Endometrial microvascular endothelial cells (primary cell): ENCODE data around the gene SLC10A7. TPM values are rescaled to one million over a fixed set of nuclear protein-coding genes. Genes with fewer than 3 reads are reported as not detected.

ENCODE experiments used
- in situ Hi-C: cut with HindIII; loops from 2 replicates; pipeline ENCODE4 v1.10.0; 2017; ENCODE audit warnings: low sequenced_read_pairs, low pct_unique_long_range_greater_than_20kb; ENCODE audit errors: inconsistent ontology term
- total RNA-seq: library from RNA; depleted of rRNA; stranded (reverse); fragments of >200 nt; gene quantifications from one replicate; pipeline ENCODE4 v1.2.3, GENCODE V29; 2015; ENCODE audit errors: inconsistent ontology term

The SLC10A7 gene
- total RNA-seq, 1 donor from 2014 or later: 9.7 TPM

GRCh38 chr4:146500216-146500615 lies 21.5 kb downstream of the SLC10A7 start:
- in situ Hi-C loops: no loop called here

GRCh38 chr4:146498291-146498690 lies 23.4 kb downstream of the SLC10A7 start:
- in situ Hi-C loops: no loop called here

GRCh38 chr4:146495269-146495668 lies 26.5 kb downstream of the SLC10A7 start:
- in situ Hi-C loops: no loop called here

- in situ Hi-C loops: no loop called here
Observed at GRCh38 chr4:146494143-146494542, 27.6 kb downstream of the SLC10A7 start.

GRCh38 chr4:146490106-146490505 lies 31.6 kb downstream of the SLC10A7 start:
- in situ Hi-C loops: no loop called here

GRCh38 chr4:146488495-146489174 lies 33.1 kb downstream of the SLC10A7 start:
- in situ Hi-C loops: no loop called here

GRCh38 chr4:146486565-146486964 lies 35.2 kb downstream of the SLC10A7 start:
- in situ Hi-C loops: no loop called here

GRCh38 chr4:146485968-146486367 lies 35.8 kb downstream of the SLC10A7 start:
- in situ Hi-C loops: no loop called here

- in situ Hi-C loops: no loop called here
Observed at GRCh38 chr4:146482788-146483187, 39.0 kb downstream of the SLC10A7 start.

- in situ Hi-C loops: no loop called here
Observed at GRCh38 chr4:146481246-146481645, 40.5 kb downstream of the SLC10A7 start.

- in situ Hi-C loops: no loop called here
Observed at GRCh38 chr4:146478009-146478408, 43.7 kb downstream of the SLC10A7 start.

GRCh38 chr4:146477054-146477453 lies 44.7 kb downstream of the SLC10A7 start:
- in situ Hi-C loops: no loop called here

GRCh38 chr4:146472404-146472803 lies 49.3 kb downstream of the SLC10A7 start:
- in situ Hi-C loops: no loop called here

- in situ Hi-C loops: no loop called here
Observed at GRCh38 chr4:146470604-146471003, 51.1 kb downstream of the SLC10A7 start.

- in situ Hi-C loops: no loop called here
Observed at GRCh38 chr4:146469022-146469421, 52.7 kb downstream of the SLC10A7 start.

GRCh38 chr4:146465628-146466027 lies 56.1 kb downstream of the SLC10A7 start:
- in situ Hi-C loops: no loop called here

- in situ Hi-C loops: no loop called here
Observed at GRCh38 chr4:146462251-146462650, 59.5 kb downstream of the SLC10A7 start.

- in situ Hi-C loops: no loop called here
Observed at GRCh38 chr4:146458594-146458993, 63.1 kb downstream of the SLC10A7 start.

GRCh38 chr4:146456681-146457080 lies 65.1 kb downstream of the SLC10A7 start:
- in situ Hi-C loops: no loop called here

- in situ Hi-C loops: no loop called here
Observed at GRCh38 chr4:146453181-146453807, 68.4 kb downstream of the SLC10A7 start.

- in situ Hi-C loops: no loop called here
Observed at GRCh38 chr4:146450524-146450923, 71.2 kb downstream of the SLC10A7 start.
